GM18505 (cell line): ENCODE data around the gene SYNE2.
"Not testable (repeated sequence)": the region's sequence is repeated elsewhere in the genome, so short reads cannot be mapped to it uniquely, and the experiment has no call there.

Experiments used
- ATAC-seq: cut with Tn5 transposase; IDR thresholded peaks from one replicate; pipeline ENCODE4 v1.9.1; 2021; ENCODE audit not compliant: unreplicated experiment
- POLR2A ChIP-seq: IDR thresholded peaks from 4 replicates; pipeline ENCODE4 v1.6.1; 2011; ENCODE audit warnings: borderline replicate concordance; ENCODE audit not compliant: insufficient read depth, insufficient read length; ENCODE audit errors: extremely low read depth

Gene SYNE2

DNA sequence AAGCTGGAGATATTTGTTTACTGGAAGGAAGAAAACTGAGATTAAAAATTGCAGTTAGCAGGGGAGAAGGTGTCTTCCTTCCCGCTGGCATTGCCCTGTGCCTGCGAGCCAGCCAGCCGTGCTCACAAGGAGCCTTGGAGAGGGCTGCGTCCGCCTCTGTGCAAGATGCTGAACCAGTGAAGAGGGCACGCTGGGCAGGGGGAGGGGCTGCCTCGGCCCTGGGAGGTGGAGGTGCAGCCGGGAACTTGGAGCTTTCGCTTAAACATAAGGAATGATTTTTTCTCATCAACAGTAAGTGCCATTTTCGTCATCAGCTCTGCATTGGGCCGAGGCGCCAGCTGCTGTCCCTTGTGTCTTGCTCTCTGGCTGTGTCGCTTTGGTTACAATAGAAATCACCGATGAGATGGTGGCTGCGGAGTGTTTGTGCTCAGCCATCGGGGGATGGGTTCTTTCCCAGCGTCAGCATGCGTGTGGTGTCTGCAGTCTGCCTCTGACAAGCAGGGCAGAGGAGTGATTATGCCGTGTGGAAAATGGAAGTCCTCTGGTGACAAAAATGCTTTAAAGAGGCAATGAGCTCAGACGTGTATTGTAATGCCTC is 344.1 kb downstream of the SYNE2 start:
- TF ChIP-seq POLR2A = no peak
- peak; percentile 58 for ATAC-seq

- no peak for ATAC-seq
- TF ChIP-seq POLR2A = no peak
Observed at GRCh38 chr14:64197996-64198395, 345.2 kb downstream of the SYNE2 start.

GRCh38 chr14:64198486-64198885 is 345.7 kb downstream of the SYNE2 start:
- no peak for ATAC-seq

DNA sequence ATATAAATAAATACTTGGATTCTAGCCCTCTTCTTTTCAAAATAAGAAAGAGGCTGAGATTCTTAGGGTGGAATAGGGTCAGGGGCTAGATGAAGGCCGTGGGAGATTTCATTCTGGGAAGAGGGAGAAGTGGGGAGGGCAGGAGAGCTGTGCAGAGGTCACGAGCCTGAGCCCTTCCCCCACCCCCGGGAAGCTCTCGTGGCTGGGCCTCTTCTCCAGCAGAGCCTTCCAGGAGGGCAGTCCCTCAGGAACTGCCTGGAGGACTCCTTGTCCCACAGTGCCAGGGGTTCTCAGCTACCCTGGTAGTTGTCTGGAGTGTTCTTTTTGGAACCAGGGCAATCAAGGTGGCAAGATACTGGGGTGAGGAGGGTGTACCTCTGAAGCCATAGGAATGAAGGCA is 347.4 kb downstream of the SYNE2 start:
- no peak for TF ChIP-seq POLR2A

More at GRCh38 chr14:64198486-64198885, 345.7 kb downstream of the SYNE2 start:
- no peak for TF ChIP-seq POLR2A

DNA sequence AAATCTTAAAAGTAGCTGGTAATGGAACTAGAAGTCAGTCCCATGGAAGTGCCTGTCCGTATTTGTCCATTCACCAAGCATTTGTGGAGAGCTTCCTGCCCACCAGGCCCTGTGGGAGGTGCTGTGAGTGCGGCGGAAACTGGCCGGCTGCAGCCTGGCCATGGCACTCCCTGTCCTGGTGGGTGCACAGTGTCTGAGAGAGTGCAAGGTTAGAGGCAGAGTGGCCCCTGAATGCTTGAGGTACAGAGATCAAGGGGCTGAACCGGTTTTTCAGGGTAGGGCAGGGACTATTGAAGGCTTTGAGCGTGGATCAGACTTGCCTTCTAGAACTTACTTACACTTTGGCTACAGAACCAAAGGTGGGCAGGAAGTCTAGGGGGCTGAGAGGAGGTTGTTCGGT is 348.5 kb downstream of the SYNE2 start:
- TF ChIP-seq POLR2A = no peak

More for the DNA sequence above, 347.4 kb downstream of the SYNE2 start:
- ATAC-seq = no peak

GRCh38 chr14:64201921-64202545 is 349.2 kb downstream of the SYNE2 start:
- no peak for ATAC-seq
- no peak for TF ChIP-seq POLR2A

More for the DNA sequence above, 348.5 kb downstream of the SYNE2 start:
- no peak for ATAC-seq

GRCh38 chr14:64202716-64203115 is 349.9 kb downstream of the SYNE2 start:
- ATAC-seq = no peak
- TF ChIP-seq POLR2A = no peak

- no peak for TF ChIP-seq POLR2A
- no peak for ATAC-seq
Observed at GRCh38 chr14:64203366-64204006, 350.7 kb downstream of the SYNE2 start.

GRCh38 chr14:64208261-64208660 is 355.5 kb downstream of the SYNE2 start:
- TF ChIP-seq POLR2A = no peak
- ATAC-seq = no peak

GRCh38 chr14:64208981-64209380 is 356.2 kb downstream of the SYNE2 start:
- no peak for ATAC-seq
- no peak for TF ChIP-seq POLR2A

DNA sequence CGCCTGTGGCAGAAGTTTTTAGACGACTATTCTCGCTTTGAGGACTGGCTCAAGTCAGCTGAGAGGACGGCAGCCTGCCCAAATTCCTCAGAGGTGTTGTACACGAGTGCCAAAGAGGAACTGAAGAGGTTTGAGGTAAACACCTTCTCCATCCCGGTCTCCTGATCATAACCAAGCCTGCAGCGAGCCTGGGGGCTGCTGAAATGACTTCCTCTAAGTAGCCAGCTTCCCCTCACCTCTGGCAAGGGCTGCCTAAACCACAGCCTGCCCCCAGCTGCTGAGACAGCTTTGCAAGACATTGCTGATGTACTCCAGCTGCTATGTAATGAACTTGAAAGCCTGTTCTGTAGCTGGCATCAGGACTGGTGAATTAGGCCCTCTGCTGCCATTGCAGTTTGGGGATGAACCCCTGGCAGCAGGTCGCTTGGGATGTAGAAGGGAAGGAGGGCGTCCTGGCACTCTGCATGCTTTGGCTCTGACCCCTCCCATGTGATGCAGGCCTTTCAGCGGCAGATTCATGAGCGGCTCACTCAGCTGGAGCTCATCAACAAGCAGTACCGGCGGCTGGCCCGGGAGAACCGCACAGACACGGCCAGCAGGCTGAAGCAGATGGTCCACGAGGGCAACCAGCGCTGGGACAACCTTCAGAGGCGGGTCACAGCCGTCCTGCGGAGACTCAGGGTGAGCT is 356.8 kb downstream of the SYNE2 start:
- peak; percentile 84 for ATAC-seq
- no peak for TF ChIP-seq POLR2A

GRCh38 chr14:64210216-64210615 is 357.4 kb downstream of the SYNE2 start:
- ATAC-seq = no peak
- TF ChIP-seq POLR2A = no peak

DNA sequence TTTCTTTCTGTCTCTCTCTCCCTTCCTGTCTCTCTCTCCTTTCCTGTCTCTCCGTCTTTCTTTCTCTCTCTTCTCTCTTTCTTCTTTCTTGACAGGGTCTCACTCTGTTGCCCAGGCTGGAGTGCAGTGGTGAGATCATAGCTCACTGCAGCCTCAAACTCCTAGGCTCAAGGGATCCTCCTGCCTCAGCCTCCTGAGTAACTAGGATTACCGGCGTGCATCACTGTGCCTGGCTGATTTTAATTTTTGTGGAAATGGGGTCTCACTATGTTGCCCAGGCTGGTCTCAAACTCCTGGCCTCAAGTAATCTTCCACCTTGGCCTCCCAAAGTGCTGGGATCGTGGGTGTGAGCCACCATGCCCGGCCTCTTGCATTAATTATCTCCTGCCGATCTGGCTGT is 358.1 kb downstream of the SYNE2 start:
- not testable (repeated sequence) for ATAC-seq

GRCh38 chr14:64212666-64213065 is 359.9 kb downstream of the SYNE2 start:
- ATAC-seq = no peak
- TF ChIP-seq POLR2A = no peak

- ATAC-seq = no peak
- no peak for TF ChIP-seq POLR2A
Observed at GRCh38 chr14:64213086-64213485, 360.3 kb downstream of the SYNE2 start.
